Duodenal mucosa (tissue), 2 donors: Measurements from ENCODE around the gene IFT22.

Experiments used
- H3K27ac ChIP-seq: one replicate; pipeline ENCODE4 v1.7.0; 2013; ENCODE audit warnings: low read depth, low read length
- H3K27me3 ChIP-seq, 2 donors: one replicate each; pipeline ENCODE4 v1.7.0; 2013; ENCODE audit warnings: low read length in 2 of 2, control low read depth in 1 of 2; ENCODE audit not compliant: insufficient read depth in 2 of 2, control insufficient read depth in 1 of 2
- H3K36me3 ChIP-seq, 2 donors: one replicate each; pipeline ENCODE4 v1.7.0; 2013; ENCODE audit warnings: low read length in 2 of 2, control low read depth in 1 of 2; ENCODE audit not compliant: insufficient read depth in 2 of 2, control insufficient read depth in 1 of 2
- H3K4me1 ChIP-seq, 2 donors: one replicate each; pipeline ENCODE4 v1.7.0; 2013; ENCODE audit warnings: low read length in 2 of 2, control low read depth in 1 of 2; ENCODE audit not compliant: insufficient read depth in 2 of 2, control insufficient read depth in 1 of 2
- H3K4me3 ChIP-seq, 2 donors: one replicate each; pipeline ENCODE4 v1.7.0; 2013; ENCODE audit warnings: low read length in 2 of 2, low read depth in 1 of 2
- H3K9ac ChIP-seq, 2 donors: one replicate each; pipeline ENCODE4 v1.7.0; 2013; ENCODE audit warnings: low read length in 2 of 2, low read depth in 1 of 2
- H3K9me3 ChIP-seq, 2 donors: one replicate each; pipeline ENCODE4 v1.7.0; 2013; ENCODE audit warnings: low read length in 2 of 2, control low read depth in 1 of 2; ENCODE audit not compliant: control insufficient read depth in 1 of 2

The IFT22 gene

GRCh38 chr7:101315336-101315735 lies 6.3 kb downstream of the IFT22 start:
- Histone ChIP-seq H3K9me3 (no peaks in the 10 kb centered on the region), H3K27ac (no peak overlapping the region), H3K9ac (no peak overlapping the region), H3K4me3 (no peak overlapping the region), H3K4me1 (no peaks in the 10 kb centered on the region), H3K27me3 (no peaks in the 10 kb centered on the region), H3K36me3 (peaks cover 0 to 4% of the 10 kb centered on the region in 2 donors)

DNA sequence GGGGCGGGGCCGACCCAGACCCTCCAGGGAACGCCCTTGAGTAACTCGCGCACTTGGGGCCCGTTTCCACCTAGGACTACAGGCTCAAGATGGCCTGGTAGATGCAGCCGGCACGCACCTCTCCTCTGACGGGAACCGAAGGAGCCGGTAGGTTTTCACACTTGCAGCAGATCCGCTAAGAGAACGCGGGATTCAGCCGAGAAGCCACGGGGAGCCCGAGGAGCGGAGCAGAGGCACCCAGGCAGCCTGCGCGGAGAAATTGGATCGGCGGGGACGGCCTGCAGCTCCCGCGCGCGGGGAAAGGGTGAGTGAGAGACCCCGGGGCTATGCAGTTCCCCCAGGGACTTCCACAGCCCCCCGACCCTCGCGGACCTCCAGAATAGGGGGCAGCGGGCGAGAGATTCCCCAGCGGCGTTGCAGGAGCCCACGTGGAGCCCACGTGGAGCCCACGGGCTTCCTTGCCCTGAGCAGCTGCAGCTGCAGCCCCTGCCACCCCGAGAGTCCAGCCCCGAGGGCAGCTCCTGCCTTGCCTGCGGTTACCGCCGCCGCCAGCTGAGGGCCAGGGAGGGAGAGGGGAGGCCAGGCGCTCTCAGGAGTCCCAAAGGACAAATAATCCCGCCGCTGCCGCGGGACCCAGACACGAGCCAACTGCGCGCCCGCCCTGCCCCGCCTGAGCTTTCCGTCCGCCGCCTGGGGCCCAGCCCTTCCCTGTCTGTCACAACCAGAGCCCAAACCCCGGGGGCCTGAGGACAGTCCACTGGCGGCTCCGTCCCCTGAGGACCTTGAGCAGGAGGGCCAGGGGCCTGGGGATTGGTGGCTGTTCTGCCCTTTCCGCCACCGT lies 13.1 kb downstream of the IFT22 start:
- Histone ChIP-seq H3K9me3 (no peaks in the 10 kb centered on the region), H3K4me3 (peak overlapping the region; percentile 60 to 69), H3K9ac (peak overlapping the region in 1 of 2 donors; percentile 43), H3K36me3 (no peaks in the 10 kb centered on the region), H3K4me1 (no peaks in the 10 kb centered on the region), H3K27me3 (peaks cover 7 to 10% of the 10 kb centered on the region in 2 donors), H3K27ac (no peak overlapping the region)

DNA sequence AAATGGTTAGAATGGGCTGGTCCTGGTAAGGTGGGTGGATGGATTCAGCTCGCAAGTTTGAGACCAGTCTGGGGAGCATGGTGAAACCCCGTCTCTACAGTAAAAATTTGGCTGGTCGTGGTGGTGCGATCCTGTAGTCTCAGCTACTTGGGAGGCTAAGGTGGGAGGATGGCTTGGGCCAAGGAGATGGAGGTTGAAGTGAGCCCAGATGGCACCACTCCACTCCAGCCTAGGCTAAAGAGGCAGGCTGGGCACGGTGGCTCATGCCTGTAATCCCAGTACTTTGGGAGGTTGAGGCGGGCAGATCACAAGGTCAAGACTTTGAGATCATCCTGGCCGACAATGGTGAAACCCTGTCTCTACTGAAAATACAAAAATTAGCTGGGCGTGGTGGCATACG lies 15.3 kb downstream of the IFT22 start:
- no peaks in the 10 kb centered on the region for H3K36me3 ChIP-seq
- H3K27ac ChIP-seq, result no peak overlapping the region
- peaks cover 14 to 20% of the 10 kb centered on the region in 2 donors for H3K27me3 ChIP-seq
- H3K4me1 ChIP-seq, result no peaks in the 10 kb centered on the region
- no peak overlapping the region for H3K9ac ChIP-seq
- peaks cover under 1 to 2% of the 10 kb centered on the region in 2 donors for H3K9me3 ChIP-seq
- H3K4me3 ChIP-seq, result no peak overlapping the region

- Histone ChIP-seq H3K9ac (no peak overlapping the region), H3K27me3 (peaks cover 33 to 44% of the 10 kb centered on the region in 2 donors), H3K4me3 (no peak overlapping the region), H3K27ac (no peak overlapping the region), H3K36me3 (no peaks in the 10 kb centered on the region), H3K4me1 (no peaks in the 10 kb centered on the region), H3K9me3 (peaks cover 8% of the 10 kb centered on the region in 2 donors)
Measured at GRCh38 chr7:101303102-101303701, 18.4 kb downstream of the IFT22 start.

- Histone ChIP-seq H3K4me1 (no peaks in the 10 kb centered on the region), H3K4me3 (no peak overlapping the region), H3K27ac (no peak overlapping the region), H3K9ac (no peak overlapping the region), H3K36me3 (no peaks in the 10 kb centered on the region), H3K27me3 (peaks cover 36 to 47% of the 10 kb centered on the region in 2 donors), H3K9me3 (peaks cover 8% of the 10 kb centered on the region in 2 donors)
Measured at GRCh38 chr7:101302641-101303101, 18.9 kb downstream of the IFT22 start.

DNA sequence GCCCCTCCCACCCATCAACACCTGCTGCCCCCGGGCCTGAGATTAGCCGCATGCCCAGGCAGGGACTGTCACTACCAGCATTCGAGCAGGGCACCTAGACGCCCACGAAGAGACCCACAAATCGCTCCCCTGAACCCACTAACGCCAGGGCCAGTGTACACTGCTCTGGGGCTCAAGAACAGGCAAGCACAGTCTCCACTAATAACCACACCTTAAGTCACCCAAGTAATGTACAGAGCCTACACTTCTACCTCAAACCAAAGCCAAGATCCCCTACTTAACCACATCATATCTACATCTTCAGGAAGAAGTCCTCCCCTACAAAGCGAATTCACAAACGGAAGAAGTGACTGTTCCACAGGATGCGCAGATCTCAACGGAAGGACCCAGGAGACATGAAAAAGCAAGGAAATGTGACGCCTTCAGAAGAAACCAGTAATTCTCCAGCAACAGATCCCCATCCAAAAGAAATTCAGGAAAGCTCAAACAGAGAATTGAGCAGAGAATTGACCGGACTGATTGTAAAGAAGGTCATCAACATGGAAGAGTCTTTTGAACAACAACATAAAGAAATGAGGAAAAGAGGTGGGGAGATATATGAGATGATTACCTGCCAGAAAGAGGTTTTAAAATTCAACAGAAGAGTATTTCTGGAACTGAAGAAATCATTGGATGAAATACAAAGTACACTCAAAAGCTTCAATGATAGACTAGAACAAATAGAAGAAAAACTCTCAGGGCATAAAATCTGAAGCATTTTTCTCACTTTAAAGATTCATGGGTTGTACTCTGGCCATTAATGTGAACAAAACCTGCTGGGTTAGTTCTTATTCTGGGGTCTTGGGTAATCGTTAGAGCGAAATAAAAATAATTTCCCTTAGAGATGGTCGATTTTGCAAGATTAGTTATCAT lies 20.9 kb downstream of the IFT22 start:
- H3K27me3 ChIP-seq, result peaks cover 36 to 47% of the 10 kb centered on the region in 2 donors
- no peak overlapping the region for H3K27ac ChIP-seq
- no peak overlapping the region for H3K9ac ChIP-seq
- no peaks in the 10 kb centered on the region for H3K36me3 ChIP-seq
- no peak overlapping the region for H3K4me3 ChIP-seq
- H3K9me3 ChIP-seq, result peaks cover 8% of the 10 kb centered on the region in 2 donors
- H3K4me1 ChIP-seq, result no peaks in the 10 kb centered on the region

- Histone ChIP-seq H3K36me3 (no peaks in the 10 kb centered on the region), H3K4me1 (no peaks in the 10 kb centered on the region), H3K9ac (no peak overlapping the region), H3K9me3 (peaks cover 8% of the 10 kb centered on the region in 2 donors), H3K27ac (no peak overlapping the region), H3K27me3 (peaks cover 36 to 47% of the 10 kb centered on the region in 2 donors), H3K4me3 (no peak overlapping the region)
Measured at GRCh38 chr7:101299511-101300464, 21.8 kb downstream of the IFT22 start.

- Histone ChIP-seq H3K9ac (no peak overlapping the region), H3K27me3 (peaks cover 11 to 14% of the 10 kb centered on the region in 2 donors), H3K4me3 (no peak overlapping the region), H3K9me3 (no peaks in the 10 kb centered on the region), H3K27ac (no peak overlapping the region), H3K4me1 (no peaks in the 10 kb centered on the region), H3K36me3 (no peaks in the 10 kb centered on the region)
Measured at GRCh38 chr7:101294832-101295121, 26.8 kb downstream of the IFT22 start.

- peaks cover 9 to 10% of the 10 kb centered on the region in 2 donors for H3K27me3 ChIP-seq
- no peaks in the 10 kb centered on the region for H3K9me3 ChIP-seq
- H3K27ac ChIP-seq, result no peak overlapping the region
- H3K4me3 ChIP-seq, result no peak overlapping the region
- H3K36me3 ChIP-seq, result no peaks in the 10 kb centered on the region
- H3K9ac ChIP-seq, result no peak overlapping the region
- H3K4me1 ChIP-seq, result no peaks in the 10 kb centered on the region
Measured at GRCh38 chr7:101294039-101294831, 27.4 kb downstream of the IFT22 start.
